Panc1 (cell line): ENCODE results near the gene GRIK1. TPM values are rescaled to one million over a fixed set of nuclear protein-coding genes. Genes with fewer than 3 reads are reported as not detected.

ENCODE experiments used
- ATAC-seq: fragments of 200-7000 bp; cut with Tn5 transposase; 2 replicates; pipeline ENCODE4 v1.9.1; 2020; ENCODE audit warnings: mild to moderate bottlenecking, moderate library complexity
- BruUV-seq: library from RNA; stranded (reverse); fragments of 400-500 nt; replicated peaks from 2 replicates; lab custom pipeline; 2021; lab: Mats Ljungman, UMichigan
- CTCF ChIA-PET: fragments of 300-600 bp; sonication (Branson Sonifier 250); formaldehyde crosslinking; loops from one replicate; lab custom pipeline; 2022; ENCODE audit warnings: antibody characterized with exemption; lab: Charles Lee
- POLR2A ChIA-PET: fragments of 300-600 bp; sonication (Branson Sonifier 250); formaldehyde crosslinking; loops from one replicate; lab custom pipeline; 2022; ENCODE audit warnings: antibody characterized with exemption; lab: Charles Lee
- DNase-seq: peaks from one replicate; pipeline ENCODE4 v3.0.0-alpha.2; 2010; ENCODE audit warnings: low read depth, low spot score
- H3K27ac ChIP-seq: 2 replicates; pipeline ENCODE4 v1.5.1; 2011; ENCODE audit warnings: mild to moderate bottlenecking, low read length, inconsistent platforms
- H3K27me3 ChIP-seq: fragments of 200-500 bp; sonication (Bioruptor generic); 2 replicates; pipeline ENCODE4 v1.6.0; 2014; ENCODE audit warnings: low read length, inconsistent platforms; ENCODE audit not compliant: control insufficient read depth, insufficient read depth
- H3K36me3 ChIP-seq: fragments of 200-500 bp; sonication (Bioruptor generic); 2 replicates; pipeline ENCODE4 v1.5.1; 2014; ENCODE audit warnings: inconsistent platforms, mild to moderate bottlenecking, low read length, moderate library complexity; ENCODE audit not compliant: control insufficient read depth, insufficient read depth
- H3K4me1 ChIP-seq: 2 replicates; pipeline ENCODE4 v1.5.1; 2011; ENCODE audit warnings: inconsistent platforms, mild to moderate bottlenecking, low read length, moderate library complexity; ENCODE audit not compliant: control insufficient read depth, insufficient read depth
- H3K4me3 ChIP-seq, 2 experiments: 2 replicates each; pipeline ENCODE4 v1.5.1; 2011 to 2012; ENCODE audit warnings: low read depth in 2 of 2, low read length in 2 of 2, mild to moderate bottlenecking in 2 of 2, inconsistent platforms in 1 of 2, moderate library complexity in 1 of 2
- H3K9me3 ChIP-seq: fragments of 200-500 bp; sonication (Bioruptor generic); 2 replicates; pipeline ENCODE4 v1.5.1; 2014; ENCODE audit warnings: low read depth, mild to moderate bottlenecking, inconsistent platforms, low read length, moderate library complexity; ENCODE audit not compliant: control insufficient read depth, insufficient read depth
- POLR2AphosphoS5 ChIP-seq: IDR thresholded peaks from 2 replicates; pipeline ENCODE4 v1.6.1; 2012; ENCODE audit warnings: mild to moderate bottlenecking, low read depth, low read length, moderate library complexity
- SIN3A ChIP-seq: IDR thresholded peaks from 2 replicates; pipeline ENCODE4 v1.6.1; 2012; ENCODE audit warnings: low read depth, mild to moderate bottlenecking, low read length, moderate library complexity, borderline replicate concordance; ENCODE audit not compliant: insufficient read depth
- TCF7L2 ChIP-seq: IDR thresholded peaks from 2 replicates; pipeline ENCODE4 v1.6.1; 2011; ENCODE audit warnings: mild to moderate bottlenecking, low read depth, low read length, inconsistent platforms
- in situ Hi-C: cut with HindIII; loops from 2 replicates; pipeline ENCODE4 v1.10.0; 2016; ENCODE audit warnings: low sequenced_read_pairs, low pct_unique_long_range_greater_than_20kb
- intact Hi-C: fragments of 100-400 bp; cut with micrococcal nuclease; formaldehyde crosslinking; loops from one replicate; pipeline ENCODE4 v1.10.0; 2022; ENCODE audit not compliant: unreplicated experiment
- total RNA-seq: library from RNA; stranded (reverse); gene quantifications from one replicate; pipeline ENCODE4 v1.2.1, GENCODE V29; 2021; ENCODE audit not compliant: unreplicated experiment
- TF ChIP-seq, protein P1 (sequence below), 2 experiments: IDR thresholded peaks; 2 replicates each; pipeline ENCODE4 v1.6.1; 2011 to 2012; ENCODE audit warnings: low read depth in 2 of 2, control low read depth in 1 of 2, low read length in 1 of 2, mild to moderate bottlenecking in 1 of 2, moderate library complexity in 1 of 2; ENCODE audit not compliant: insufficient read depth in 1 of 2
- TF ChIP-seq, protein P2 (sequence below): fragments of 450-650 bp; IDR thresholded peaks from 2 replicates; pipeline ENCODE4 v1.5.1; 2017; ENCODE audit warnings: mild to moderate bottlenecking

The GRIK1 gene
- total RNA-seq, 1 experiment from 2014 or later: not detected

DNA sequence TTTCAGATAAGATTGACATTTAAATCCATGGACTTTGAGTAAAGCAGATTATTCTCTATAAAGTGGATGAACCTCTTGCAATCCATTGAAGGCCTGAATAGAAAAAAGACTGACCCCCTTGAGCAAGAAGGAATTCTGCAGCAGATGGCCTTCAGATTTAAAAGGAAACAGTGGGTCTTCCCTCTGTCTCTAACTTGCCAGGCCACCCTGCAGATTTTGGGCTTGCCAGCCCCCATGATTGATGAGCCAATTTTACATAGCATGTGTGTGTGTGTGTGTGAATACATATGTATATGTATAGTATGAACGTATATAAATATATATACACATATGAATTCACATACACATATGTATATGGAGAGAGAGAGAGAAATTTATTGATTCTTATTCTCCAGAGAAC is 113.4 kb downstream of the GRIK1 start:
- no peak overlapping the region for H3K4me3 ChIP-seq
- intact Hi-C loops: no loop called here
- TF ChIP-seq POLR2AphosphoS5: no peak
- TF ChIP-seq TCF7L2: no peak

DNA sequence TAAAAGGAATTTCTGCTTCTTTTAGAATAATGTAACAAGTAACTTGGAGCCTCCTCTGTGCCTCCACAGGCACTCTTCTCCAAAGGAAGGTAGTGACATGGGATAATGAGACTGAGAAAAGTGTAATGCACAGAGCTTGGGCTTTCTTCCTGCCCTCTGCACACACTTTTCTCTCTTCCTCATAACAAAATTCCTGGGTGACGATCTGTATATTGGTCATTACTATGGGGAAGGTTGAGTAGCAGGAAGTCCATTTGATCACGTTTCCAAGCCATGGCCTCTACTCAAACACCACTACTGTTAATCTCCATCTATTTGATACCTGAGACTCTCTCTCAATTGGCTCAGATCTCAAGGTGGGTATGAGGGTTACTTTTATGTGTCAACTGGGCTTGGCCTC is 113.9 kb downstream of the GRIK1 start:
- ChIA-PET CTCF (no interaction called here), POLR2A (no interaction called here)
- H3K9me3 ChIP-seq: no peaks in the 10 kb centered on the region
- H3K36me3 ChIP-seq: no peaks in the 10 kb centered on the region
- in situ Hi-C loops: no loop called here
- DNase-seq (no peak), ATAC-seq (no peak)
- no TSS peak for BruUV-seq
- no peaks in the 10 kb centered on the region for H3K27me3 ChIP-seq
- no peak overlapping the region for H3K4me3 ChIP-seq
- intact Hi-C loops: no loop called here
- H3K4me1 ChIP-seq: no peaks in the 10 kb centered on the region
- no peak overlapping the region for H3K27ac ChIP-seq
- TF ChIP-seq, protein P1, sequence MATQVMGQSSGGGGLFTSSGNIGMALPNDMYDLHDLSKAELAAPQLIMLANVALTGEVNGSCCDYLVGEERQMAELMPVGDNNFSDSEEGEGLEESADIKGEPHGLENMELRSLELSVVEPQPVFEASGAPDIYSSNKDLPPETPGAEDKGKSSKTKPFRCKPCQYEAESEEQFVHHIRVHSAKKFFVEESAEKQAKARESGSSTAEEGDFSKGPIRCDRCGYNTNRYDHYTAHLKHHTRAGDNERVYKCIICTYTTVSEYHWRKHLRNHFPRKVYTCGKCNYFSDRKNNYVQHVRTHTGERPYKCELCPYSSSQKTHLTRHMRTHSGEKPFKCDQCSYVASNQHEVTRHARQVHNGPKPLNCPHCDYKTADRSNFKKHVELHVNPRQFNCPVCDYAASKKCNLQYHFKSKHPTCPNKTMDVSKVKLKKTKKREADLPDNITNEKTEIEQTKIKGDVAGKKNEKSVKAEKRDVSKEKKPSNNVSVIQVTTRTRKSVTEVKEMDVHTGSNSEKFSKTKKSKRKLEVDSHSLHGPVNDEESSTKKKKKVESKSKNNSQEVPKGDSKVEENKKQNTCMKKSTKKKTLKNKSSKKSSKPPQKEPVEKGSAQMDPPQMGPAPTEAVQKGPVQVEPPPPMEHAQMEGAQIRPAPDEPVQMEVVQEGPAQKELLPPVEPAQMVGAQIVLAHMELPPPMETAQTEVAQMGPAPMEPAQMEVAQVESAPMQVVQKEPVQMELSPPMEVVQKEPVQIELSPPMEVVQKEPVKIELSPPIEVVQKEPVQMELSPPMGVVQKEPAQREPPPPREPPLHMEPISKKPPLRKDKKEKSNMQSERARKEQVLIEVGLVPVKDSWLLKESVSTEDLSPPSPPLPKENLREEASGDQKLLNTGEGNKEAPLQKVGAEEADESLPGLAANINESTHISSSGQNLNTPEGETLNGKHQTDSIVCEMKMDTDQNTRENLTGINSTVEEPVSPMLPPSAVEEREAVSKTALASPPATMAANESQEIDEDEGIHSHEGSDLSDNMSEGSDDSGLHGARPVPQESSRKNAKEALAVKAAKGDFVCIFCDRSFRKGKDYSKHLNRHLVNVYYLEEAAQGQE (IDR thresholded peaks at IDR 0.05; ENCODE audit: insufficient read depth in 1 of 2, low read depth in 2 of 2, low read length in 1 of 2): no peak
- no peak for TF ChIP-seq SIN3A
- no peak for TF ChIP-seq POLR2AphosphoS5
- TF ChIP-seq TCF7L2: no peak
- TF ChIP-seq, protein P2, sequence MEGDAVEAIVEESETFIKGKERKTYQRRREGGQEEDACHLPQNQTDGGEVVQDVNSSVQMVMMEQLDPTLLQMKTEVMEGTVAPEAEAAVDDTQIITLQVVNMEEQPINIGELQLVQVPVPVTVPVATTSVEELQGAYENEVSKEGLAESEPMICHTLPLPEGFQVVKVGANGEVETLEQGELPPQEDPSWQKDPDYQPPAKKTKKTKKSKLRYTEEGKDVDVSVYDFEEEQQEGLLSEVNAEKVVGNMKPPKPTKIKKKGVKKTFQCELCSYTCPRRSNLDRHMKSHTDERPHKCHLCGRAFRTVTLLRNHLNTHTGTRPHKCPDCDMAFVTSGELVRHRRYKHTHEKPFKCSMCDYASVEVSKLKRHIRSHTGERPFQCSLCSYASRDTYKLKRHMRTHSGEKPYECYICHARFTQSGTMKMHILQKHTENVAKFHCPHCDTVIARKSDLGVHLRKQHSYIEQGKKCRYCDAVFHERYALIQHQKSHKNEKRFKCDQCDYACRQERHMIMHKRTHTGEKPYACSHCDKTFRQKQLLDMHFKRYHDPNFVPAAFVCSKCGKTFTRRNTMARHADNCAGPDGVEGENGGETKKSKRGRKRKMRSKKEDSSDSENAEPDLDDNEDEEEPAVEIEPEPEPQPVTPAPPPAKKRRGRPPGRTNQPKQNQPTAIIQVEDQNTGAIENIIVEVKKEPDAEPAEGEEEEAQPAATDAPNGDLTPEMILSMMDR: no peak

More for the DNA sequence above, 113.4 kb downstream of the GRIK1 start:
- Histone ChIP-seq H3K36me3 (no peaks in the 10 kb centered on the region), H3K27ac (no peak overlapping the region), H3K4me1 (no peaks in the 10 kb centered on the region), H3K9me3 (no peaks in the 10 kb centered on the region), H3K27me3 (no peaks in the 10 kb centered on the region)
- POLR2A ChIA-PET: no interaction called here
- BruUV-seq: no TSS peak
- CTCF ChIA-PET: no interaction called here
- no peak for ATAC-seq
- in situ Hi-C loops: no loop called here
- no peak for DNase-seq

DNA sequence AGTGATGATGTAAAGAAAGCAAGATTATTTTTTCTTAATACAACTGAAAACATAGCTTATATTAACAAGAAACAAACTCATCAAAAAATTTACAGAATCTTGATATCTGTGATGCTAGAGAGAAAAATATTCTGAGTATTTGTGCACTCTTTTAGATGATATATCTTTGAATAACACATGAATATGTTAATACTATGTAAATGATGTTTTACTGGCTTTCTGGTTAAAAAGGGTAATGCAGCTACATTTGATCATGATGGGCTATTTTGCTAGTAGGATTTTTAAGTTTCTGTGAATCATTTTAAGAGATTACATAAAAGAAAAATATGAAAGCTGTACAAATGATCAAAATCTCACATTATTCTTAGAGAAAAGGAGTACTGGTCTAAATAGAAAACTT is 114.5 kb downstream of the GRIK1 start:
- no peak for ATAC-seq
- Histone ChIP-seq H3K4me1 (no peaks in the 10 kb centered on the region), H3K27ac (no peak overlapping the region), H3K9me3 (no peaks in the 10 kb centered on the region), H3K36me3 (no peaks in the 10 kb centered on the region), H3K4me3 (no peak overlapping the region), H3K27me3 (no peaks in the 10 kb centered on the region)
- POLR2A ChIA-PET: no interaction called here
- in situ Hi-C loops: no loop called here
- BruUV-seq: no TSS peak
- TF ChIP-seq POLR2AphosphoS5: no peak
- TF ChIP-seq, protein P1 (IDR thresholded peaks at IDR 0.05; ENCODE audit: insufficient read depth in 1 of 2, low read depth in 2 of 2, low read length in 1 of 2): no peak
- no peak for TF ChIP-seq SIN3A
- TF ChIP-seq TCF7L2: no peak
- TF ChIP-seq, protein P2: no peak
- intact Hi-C loops: no loop called here
- CTCF ChIA-PET: no interaction called here
- no peak for DNase-seq
